K562 (cell line): Measurements from ENCODE around the gene SCLY. TPM values are rescaled to one million over a fixed set of nuclear protein-coding genes. Genes with fewer than 3 reads are reported as not detected.

Source experiments
- CHD7 ChIP-seq: fragments of 200-600 bp; sonication (generic); IDR thresholded peaks from one replicate; pipeline ENCODE4 v1.6.1; 2012; ENCODE audit warnings: mild to moderate bottlenecking, low read depth, low read length, inconsistent platforms
- CTBP1 ChIP-seq: fragments of 450-650 bp; IDR thresholded peaks from 2 replicates; pipeline ENCODE4 v1.6.1; 2016; ENCODE audit warnings: borderline replicate concordance
- CUX1 ChIP-seq: fragments of 200-800 bp; sonication (Bioruptor generic); IDR thresholded peaks from 2 replicates; pipeline ENCODE4 v1.6.1; 2016; ENCODE audit warnings: missing genetic modification characterization, missing compliant biosample characterization
- HCFC1 ChIP-seq: IDR thresholded peaks from 2 replicates; pipeline ENCODE4 v1.6.1; 2012; ENCODE audit warnings: low read depth, low read length, improper control_type of control experiment
- RFX5 ChIP-seq: IDR thresholded peaks from 2 replicates; pipeline ENCODE4 v1.6.1; 2011; ENCODE audit warnings: low read depth, mild to moderate bottlenecking, improper control_type of control experiment, low read length
- SETDB1 ChIP-seq: IDR thresholded peaks from one replicate; pipeline ENCODE4 v1.6.1; 2012; ENCODE audit warnings: low read length, control low read depth, inconsistent platforms
- SIN3B ChIP-seq: fragments of 450-650 bp; IDR thresholded peaks from 2 replicates; pipeline ENCODE4 v1.6.1; 2017; ENCODE audit warnings: low read depth, mild to moderate bottlenecking, moderate library complexity
- ZNF398 ChIP-seq: fragments of 250-450 bp; sonication (Bioruptor Pico); IDR thresholded peaks from 2 replicates; pipeline ENCODE4 v1.8.0; 2021; ENCODE audit warnings: moderate library complexity, mild to moderate bottlenecking, inconsistent platforms
- polyA plus RNA-seq, 8 experiments: library from polyadenylated mRNA; depleted of rRNA in 4 of 8; stranded (reverse) in 5 of 8; unstranded in 3 of 8; fragments of >200 nt; fragmentation: Nextera tagmentation in 2 of 8; fragmentation: Illumina TruSeq in 1 of 8; extraction: Ambion mirVana in 2 of 8; extraction: Trizol in 1 of 8; gene quantifications; 2 replicates each; pipeline versions ENCODE4 v1.2.1 to v1.2.3, GENCODE V29; 2011 to 2014; ENCODE audit warnings: inconsistent platforms in 1 of 8, missing spikeins in 1 of 8
- total RNA-seq, 7 experiments: library from RNA; depleted of rRNA in 6 of 7; stranded (reverse); fragments of >200 nt in 6 of 7; fragmentation: Illumina TruSeq in 2 of 7; extraction: Trizol in 2 of 7; gene quantifications; 2 replicates each; pipeline versions ENCODE4 v1.2.1 to v1.2.3, GENCODE V29; 2011 to 2021; ENCODE audit warnings: low replicate concordance in 1 of 7

SCLY gene
- total and polyA plus RNA-seq, 9 of the 15 experiments (the other 6 are each of a cell fraction or from before 2014, with no cell fraction given) = 2.6 to 32.2 (median 21.1) TPM

- TF ChIP-seq ZNF398 (no peak), CTBP1 (no peak), RFX5 (no peak), SIN3B (no peak), HCFC1 (no peak), CUX1 (CRISPR knock-in tag) (no peak), CHD7 (no peak), SETDB1 (no peak)
Observed at GRCh38 chr2:238142382-238143205, 81.8 kb downstream of the SCLY start (continued).
